Calu3 (cell line): ENCODE measurements around the gene B4GALT4. TPM values are rescaled to one million over a fixed set of nuclear protein-coding genes. Genes with fewer than 3 reads are reported as not detected.

ENCODE experiments used
- BruUV-seq: library from RNA; stranded (reverse); fragments of 400-500 nt; replicated peaks from 2 replicates; lab custom pipeline; 2021; lab: Mats Ljungman, UMichigan
- CTCF ChIA-PET: fragments of 300-600 bp; sonication (Branson Sonifier 250); formaldehyde crosslinking; loops from one replicate; lab custom pipeline; 2022; ENCODE audit warnings: antibody characterized with exemption; lab: Charles Lee
- DNase-seq: peaks from one replicate; pipeline ENCODE4 v3.0.0; 2022
- H3K27ac Mint-ChIP-seq: one replicate; pipeline ENCODE4 v1.8.0; 2022; ENCODE audit warnings: mixed read lengths; ENCODE audit not compliant: unreplicated experiment
- H3K27me3 Mint-ChIP-seq: one replicate; pipeline ENCODE4 v1.8.0; 2022; ENCODE audit warnings: mixed read lengths; ENCODE audit not compliant: unreplicated experiment
- H3K36me3 Mint-ChIP-seq: one replicate; pipeline ENCODE4 v1.8.0; 2022; ENCODE audit warnings: mild to moderate bottlenecking, moderate library complexity, mixed read lengths; ENCODE audit not compliant: insufficient read depth, unreplicated experiment
- H3K4me1 Mint-ChIP-seq: one replicate; pipeline ENCODE4 v1.8.0; 2022; ENCODE audit warnings: mild to moderate bottlenecking, low read depth, mixed read lengths; ENCODE audit not compliant: unreplicated experiment
- H3K4me3 Mint-ChIP-seq: one replicate; pipeline ENCODE4 v1.8.0; 2022; ENCODE audit warnings: mild to moderate bottlenecking, low read depth, moderate library complexity, mixed read lengths; ENCODE audit not compliant: unreplicated experiment
- H3K9me3 Mint-ChIP-seq: one replicate; pipeline ENCODE4 v1.8.0; 2022; ENCODE audit warnings: low read depth, mixed read lengths; ENCODE audit not compliant: unreplicated experiment
- CTCF ChIP-seq: fragments of 200-600 bp; IDR thresholded peaks from one replicate; pipeline ENCODE4 v1.8.0; 2022; ENCODE audit warnings: antibody characterized with exemption; ENCODE audit not compliant: unreplicated experiment
- intact Hi-C: fragments of 100-400 bp; cut with micrococcal nuclease; formaldehyde crosslinking; loops from one replicate; pipeline ENCODE4 v1.10.0; 2022; ENCODE audit not compliant: unreplicated experiment
- total RNA-seq: library from RNA; stranded (reverse); gene quantifications from 2 replicates; pipeline ENCODE4 v1.2.3, GENCODE V29; 2022

The B4GALT4 gene
- total RNA-seq, 1 experiment from 2014 or later = 38.7 TPM

DNA sequence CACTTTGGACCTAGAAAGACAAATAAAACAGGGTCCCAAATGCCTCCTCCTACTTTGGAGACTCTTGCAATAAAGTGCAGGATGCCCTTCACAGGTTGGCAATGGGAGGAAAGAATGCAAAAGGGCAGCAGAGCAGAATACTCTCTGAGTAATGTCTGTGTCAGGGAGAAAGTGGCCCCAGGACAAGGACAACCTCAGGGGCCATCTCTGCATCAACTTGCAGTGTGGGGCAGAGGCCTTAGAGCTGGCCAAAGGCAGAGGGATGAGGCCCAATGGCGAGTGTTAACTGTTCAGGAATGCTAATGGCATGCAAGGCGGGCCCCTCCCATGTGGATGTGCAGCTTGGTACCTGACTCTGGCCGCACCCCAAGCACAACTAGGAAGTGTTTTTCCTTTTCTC lies 58.9 kb downstream of the B4GALT4 start:
- Mint-ChIP-seq H3K4me3 (no peak overlapping the region), H3K4me1 (peaks cover 80% of the 10 kb centered on the region), H3K9me3 (peaks cover 3% of the 10 kb centered on the region), H3K36me3 (peaks cover 8% of the 10 kb centered on the region), H3K27me3 (no peaks in the 10 kb centered on the region), H3K27ac (peak overlapping the region; percentile 90)
- intact Hi-C loops = loop anchor here (5.0 kb wide), 1 partner anchor 34 kb away; the partner anchor contains the start of gene TEX55
- BruUV-seq = no TSS peak
- no peak for TF ChIP-seq CTCF
- DNase-seq = peak; percentile 83
- CTCF ChIA-PET = interaction anchor here (0.9 kb wide), 1 partner anchor 20 kb away, joined by 3 read pairs; no protein-coding TSS in a partner anchor

- DNase-seq = no peak
- no peak for TF ChIP-seq CTCF
- H3K36me3 Mint-ChIP-seq = peaks cover 8% of the 10 kb centered on the region
- H3K27ac Mint-ChIP-seq = peak overlapping the region; percentile 91
- no peaks in the 10 kb centered on the region for H3K27me3 Mint-ChIP-seq
- no TSS peak for BruUV-seq
- CTCF ChIA-PET = no interaction called here
- H3K9me3 Mint-ChIP-seq = peaks cover 3% of the 10 kb centered on the region
- intact Hi-C loops = loop anchor here (5.0 kb wide), 1 partner anchor 60 kb away; no protein-coding TSS in a partner anchor
- H3K4me3 Mint-ChIP-seq = no peak overlapping the region
- peaks cover 52% of the 10 kb centered on the region for H3K4me1 Mint-ChIP-seq
These were observed 63.4 kb downstream of the B4GALT4 start for GRCh38 chr3:119177321-119177720.

- intact Hi-C loops = loop anchor here (5.0 kb wide), 1 partner anchor 61 kb away; no protein-coding TSS in a partner anchor
- BruUV-seq = no TSS peak
- Mint-ChIP-seq H3K4me3 (peak overlapping the region; percentile 64), H3K27me3 (no peaks in the 10 kb centered on the region), H3K9me3 (peaks cover 3% of the 10 kb centered on the region), H3K27ac (peak overlapping the region; percentile 91), H3K36me3 (peaks cover 8% of the 10 kb centered on the region), H3K4me1 (peaks cover 51% of the 10 kb centered on the region)
- CTCF ChIA-PET = no interaction called here
- DNase-seq = no peak
- no peak for TF ChIP-seq CTCF
These were observed 63.9 kb downstream of the B4GALT4 start for GRCh38 chr3:119176778-119177177.

DNA sequence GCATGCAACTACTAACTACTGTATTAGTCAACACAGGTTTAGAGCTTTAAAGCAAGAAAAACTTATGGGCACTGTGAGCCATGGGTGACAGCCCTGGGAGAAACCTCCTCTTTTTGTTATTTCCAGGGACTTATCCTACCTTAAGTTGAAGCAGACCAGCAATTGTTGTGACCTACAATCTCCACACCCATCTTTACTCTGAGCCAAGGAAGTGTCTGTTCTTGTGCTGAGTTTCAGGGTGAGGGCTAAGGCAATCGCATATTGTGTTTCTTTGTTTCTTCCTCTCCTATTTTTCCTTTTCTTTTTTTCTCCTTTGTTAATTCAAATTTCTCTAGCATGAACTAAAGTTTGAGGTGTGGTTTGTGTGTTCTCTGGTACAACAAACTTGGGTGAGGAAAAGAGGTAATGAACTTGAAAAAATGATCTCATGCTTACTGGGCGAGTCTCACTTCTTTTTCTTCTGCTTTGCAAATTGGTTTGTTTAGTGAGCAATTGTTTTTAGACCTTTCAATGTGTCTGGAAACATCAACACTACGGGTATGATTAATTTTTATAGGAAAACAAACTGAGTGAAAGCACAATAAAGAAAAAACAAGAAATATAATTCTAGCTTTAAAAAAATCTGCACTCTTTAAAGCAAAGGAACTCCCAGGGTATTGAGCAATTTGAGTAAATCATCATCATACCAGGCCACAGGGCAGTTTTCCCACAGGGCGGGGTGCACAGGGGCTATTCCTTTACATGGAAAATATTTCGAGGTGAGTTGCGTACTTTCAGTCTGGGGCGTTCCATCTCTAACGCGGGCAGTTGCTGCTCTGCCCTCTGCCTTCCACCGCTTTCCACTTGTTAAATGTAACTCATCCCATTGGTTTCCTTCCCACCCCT lies 64.6 kb downstream of the B4GALT4 start:
- CTCF ChIA-PET = no interaction called here
- H3K4me1 Mint-ChIP-seq = peaks cover 51% of the 10 kb centered on the region

More for the DNA sequence above, 64.6 kb downstream of the B4GALT4 start:
- Mint-ChIP-seq H3K9me3 (peaks cover 3% of the 10 kb centered on the region), H3K4me3 (peak overlapping the region; percentile 64), H3K27me3 (no peaks in the 10 kb centered on the region), H3K36me3 (peaks cover 8% of the 10 kb centered on the region), H3K27ac (peak overlapping the region; percentile 91)
- BruUV-seq = TSS peak; percentile 3
- DNase-seq = peak; percentile 66
- TF ChIP-seq CTCF = no peak
- intact Hi-C loops = loop anchor here (5.0 kb wide), 1 partner anchor 61 kb away; no protein-coding TSS in a partner anchor
